Left cardiac atrium (tissue), 4 donors: ENCODE measurements around the gene SCMH1. TPM values are rescaled to one million over a fixed set of nuclear protein-coding genes. Genes with fewer than 3 reads are reported as not detected.
"Not testable (repeated sequence)": the region's sequence is repeated elsewhere in the genome, so short reads cannot be mapped to it uniquely, and the experiment has no call there.

Source experiments
- ATAC-seq, 2 donors: fragments of 200-7000 bp; cut with Tn5 transposase; one replicate each; pipeline ENCODE4 v1.9.1; 2020; ENCODE audit warnings: mild to moderate bottlenecking in 2 of 2, moderate library complexity in 2 of 2
- DNase-seq: peaks from one replicate; pipeline ENCODE4 v3.0.0-alpha.2; 2020
- intact Hi-C, 2 donors: fragments of 100-400 bp; cut with DNase I; formaldehyde crosslinking; loops; one replicate each; pipeline versions ENCODE4 v1.14.1 to v1.15.1; 2022 to 2023
- total RNA-seq, 2 donors: library from RNA; stranded (reverse); fragmentation: NEBNext Ultra II Directional; extraction: Animal tissue kit (Norgen Biotek cat#: 25700); gene quantifications; one replicate each; pipeline ENCODE4 v1.2.1, GENCODE V29; 2021
- donor health status: DM: no; HTN: yes; CAD: no.
- donor health status: DM: no; HTN: yes; CAD: no; lungs with severe emphysema.
- donor health status: DM: yes; HTN: yes; CAD: no.
- donor health status: Dilated cardiomyopathy.

SCMH1 gene
- total RNA-seq, 2 donors from 2014 or later, result 49.5 to 53.6 TPM

GRCh38 chr1:41164727-41165126, 77.4 kb downstream of the SCMH1 start:
- ATAC-seq (no peak), DNase-seq (no peak)
- intact Hi-C loops, result no loop called here

- intact Hi-C loops, result no loop called here
- DNase-seq (no peak), ATAC-seq (no peak)
These were observed 79.7 kb downstream of the SCMH1 start for GRCh38 chr1:41162441-41162840.

- ATAC-seq, result no peak
- intact Hi-C loops, result no loop called here
- no peak for DNase-seq
These were observed 80.3 kb downstream of the SCMH1 start for GRCh38 chr1:41161846-41162245.

- intact Hi-C loops, result no loop called here
- DNase-seq (no peak), ATAC-seq (no peak)
These were observed 81.5 kb downstream of the SCMH1 start for GRCh38 chr1:41160498-41161110.

GRCh38 chr1:41158966-41159365, 83.1 kb downstream of the SCMH1 start:
- intact Hi-C loops, result no loop called here
- no peak for DNase-seq
- ATAC-seq, result no peak

- DNase-seq, result no peak
- intact Hi-C loops, result no loop called here
- peak in 1 of 2 donors; percentile 28 for ATAC-seq
These were observed 83.8 kb downstream of the SCMH1 start for GRCh38 chr1:41158147-41158875.

- intact Hi-C loops, result no loop called here
These were observed 87.0 kb downstream of the SCMH1 start for GRCh38 chr1:41155105-41155504.

GRCh38 chr1:41153750-41154274, 88.3 kb downstream of the SCMH1 start:
- intact Hi-C loops, result no loop called here
- ATAC-seq (no peak), DNase-seq (no peak)

More at GRCh38 chr1:41155105-41155504, 87.0 kb downstream of the SCMH1 start:
- DNase-seq (no peak), ATAC-seq (no peak)

GRCh38 chr1:41152622-41153044, 89.5 kb downstream of the SCMH1 start:
- DNase-seq, result no peak
- intact Hi-C loops, result no loop called here
- ATAC-seq, result peak; percentile 64 to 84

GRCh38 chr1:41151846-41152245, 90.3 kb downstream of the SCMH1 start:
- no peak for DNase-seq
- intact Hi-C loops, result no loop called here
- peak in 1 of 2 donors; percentile 8 for ATAC-seq

GRCh38 chr1:41149570-41149969, 92.5 kb downstream of the SCMH1 start:
- ATAC-seq (no peak), DNase-seq (no peak)
- intact Hi-C loops, result no loop called here

GRCh38 chr1:41144285-41144684, 97.8 kb downstream of the SCMH1 start:
- DNase-seq, result no peak
- intact Hi-C loops, result no loop called here
- no peak for ATAC-seq

- ATAC-seq (no peak), DNase-seq (no peak)
- intact Hi-C loops, result no loop called here
These were observed 103.6 kb downstream of the SCMH1 start for GRCh38 chr1:41138549-41138948.

GRCh38 chr1:41135196-41135947, 106.7 kb downstream of the SCMH1 start:
- DNase-seq (no peak), ATAC-seq (no peak)
- intact Hi-C loops, result no loop called here

GRCh38 chr1:41134325-41134724, 107.8 kb downstream of the SCMH1 start:
- DNase-seq, ATAC-seq, intact Hi-C loops: not testable (repeated sequence)

GRCh38 chr1:41122851-41123518, 119.1 kb downstream of the SCMH1 start:
- ATAC-seq (peak in 1 of 2 donors; percentile 49), DNase-seq (no peak)
- intact Hi-C loops, result no loop called here

GRCh38 chr1:41122148-41122547, 120.0 kb downstream of the SCMH1 start:
- DNase-seq (no peak), ATAC-seq (no peak)
- intact Hi-C loops, result no loop called here

GRCh38 chr1:41118645-41119044, 123.5 kb downstream of the SCMH1 start:
- ATAC-seq (no peak), DNase-seq (no peak)
- intact Hi-C loops, result no loop called here

GRCh38 chr1:41117241-41117640, 124.9 kb downstream of the SCMH1 start:
- DNase-seq, ATAC-seq, intact Hi-C loops: not testable (repeated sequence)
